ENCODE results near the gene HAGHL.

The HAGHL gene

GRCh38 chr16:715477-716199 lies 11.3 kb upstream of the HAGHL start:
- H3K4me1 ChIP-seq (ENCODE audit: control insufficient read depth in 1 of 2, insufficient read depth in 2 of 2, low read length in 2 of 2): peaks cover 27 to 38% of the 10 kb centered on the region in 2 donors
- H3K27me3 ChIP-seq (ENCODE audit: control insufficient read depth in 1 of 2, insufficient read depth in 2 of 2, low read length in 2 of 2): peaks cover 22 to 33% of the 10 kb centered on the region in 2 donors
- no peak overlapping the region for H3K9ac ChIP-seq (ENCODE audit: low read depth in 1 of 2, low read length in 2 of 2)
- H3K4me3 ChIP-seq (ENCODE audit: low read depth in 1 of 2, low read length in 2 of 2): peak overlapping the region; percentile 47 to 55
- no peak overlapping the region for H3K27ac ChIP-seq (ENCODE audit: low read depth, low read length)
- H3K36me3 ChIP-seq (ENCODE audit: control insufficient read depth in 1 of 2, insufficient read depth in 2 of 2, low read length in 2 of 2): no peaks in the 10 kb centered on the region
- H3K9me3 ChIP-seq (ENCODE audit: control insufficient read depth in 1 of 2, low read length in 2 of 2): no peaks in the 10 kb centered on the region

- Histone ChIP-seq H3K4me1 (ENCODE audit: control insufficient read depth in 1 of 2, insufficient read depth in 2 of 2, low read length in 2 of 2) (peaks cover 27 to 39% of the 10 kb centered on the region in 2 donors), H3K4me3 (ENCODE audit: low read depth in 1 of 2, low read length in 2 of 2) (peak overlapping the region in 1 of 2 donors; percentile 43), H3K9ac (ENCODE audit: low read depth in 1 of 2, low read length in 2 of 2) (no peak overlapping the region)
Observed at GRCh38 chr16:716200-716568, 10.7 kb upstream of the HAGHL start.

GRCh38 chr16:716768-717325 lies 10.1 kb upstream of the HAGHL start:
- H3K27me3 ChIP-seq (ENCODE audit: control insufficient read depth in 1 of 2, insufficient read depth in 2 of 2, low read length in 2 of 2): peaks cover 12 to 25% of the 10 kb centered on the region in 2 donors
- no peaks in the 10 kb centered on the region for H3K36me3 ChIP-seq (ENCODE audit: control insufficient read depth in 1 of 2, insufficient read depth in 2 of 2, low read length in 2 of 2)
- H3K27ac ChIP-seq (ENCODE audit: low read depth, low read length): no peak overlapping the region
- H3K9me3 ChIP-seq (ENCODE audit: control insufficient read depth in 1 of 2, low read length in 2 of 2): no peaks in the 10 kb centered on the region
- H3K9ac ChIP-seq (ENCODE audit: low read depth in 1 of 2, low read length in 2 of 2): no peak overlapping the region
- no peak overlapping the region for H3K4me3 ChIP-seq (ENCODE audit: low read depth in 1 of 2, low read length in 2 of 2)
- peaks cover 27 to 42% of the 10 kb centered on the region in 2 donors for H3K4me1 ChIP-seq (ENCODE audit: control insufficient read depth in 1 of 2, insufficient read depth in 2 of 2, low read length in 2 of 2)

More at GRCh38 chr16:716200-716568, 10.7 kb upstream of the HAGHL start:
- Histone ChIP-seq H3K27me3 (ENCODE audit: control insufficient read depth in 1 of 2, insufficient read depth in 2 of 2, low read length in 2 of 2) (peaks cover 17 to 27% of the 10 kb centered on the region in 2 donors), H3K36me3 (ENCODE audit: control insufficient read depth in 1 of 2, insufficient read depth in 2 of 2, low read length in 2 of 2) (no peaks in the 10 kb centered on the region), H3K9me3 (ENCODE audit: control insufficient read depth in 1 of 2, low read length in 2 of 2) (no peaks in the 10 kb centered on the region), H3K27ac (ENCODE audit: low read depth, low read length) (no peak overlapping the region)

GRCh38 chr16:717450-718245 lies 9.3 kb upstream of the HAGHL start:
- Histone ChIP-seq H3K9ac (ENCODE audit: low read depth in 1 of 2, low read length in 2 of 2) (no peak overlapping the region), H3K27me3 (ENCODE audit: control insufficient read depth in 1 of 2, insufficient read depth in 2 of 2, low read length in 2 of 2) (peaks cover 12 to 25% of the 10 kb centered on the region in 2 donors), H3K4me1 (ENCODE audit: control insufficient read depth in 1 of 2, insufficient read depth in 2 of 2, low read length in 2 of 2) (peaks cover 27 to 45% of the 10 kb centered on the region in 2 donors), H3K27ac (ENCODE audit: low read depth, low read length) (no peak overlapping the region), H3K4me3 (ENCODE audit: low read depth in 1 of 2, low read length in 2 of 2) (no peak overlapping the region), H3K9me3 (ENCODE audit: control insufficient read depth in 1 of 2, low read length in 2 of 2) (no peaks in the 10 kb centered on the region), H3K36me3 (ENCODE audit: control insufficient read depth in 1 of 2, insufficient read depth in 2 of 2, low read length in 2 of 2) (no peaks in the 10 kb centered on the region)

GRCh38 chr16:718389-718788 lies 8.5 kb upstream of the HAGHL start:
- Histone ChIP-seq H3K9me3 (ENCODE audit: control insufficient read depth in 1 of 2, low read length in 2 of 2) (no peaks in the 10 kb centered on the region), H3K27ac (ENCODE audit: low read depth, low read length) (no peak overlapping the region), H3K27me3 (ENCODE audit: control insufficient read depth in 1 of 2, insufficient read depth in 2 of 2, low read length in 2 of 2) (peaks cover 12 to 25% of the 10 kb centered on the region in 2 donors), H3K9ac (ENCODE audit: low read depth in 1 of 2, low read length in 2 of 2) (no peak overlapping the region), H3K4me3 (ENCODE audit: low read depth in 1 of 2, low read length in 2 of 2) (no peak overlapping the region), H3K36me3 (ENCODE audit: control insufficient read depth in 1 of 2, insufficient read depth in 2 of 2, low read length in 2 of 2) (no peaks in the 10 kb centered on the region), H3K4me1 (ENCODE audit: control insufficient read depth in 1 of 2, insufficient read depth in 2 of 2, low read length in 2 of 2) (peaks cover 27 to 45% of the 10 kb centered on the region in 2 donors)

GRCh38 chr16:718922-719321 lies 8.0 kb upstream of the HAGHL start:
- H3K4me1 ChIP-seq (ENCODE audit: control insufficient read depth in 1 of 2, insufficient read depth in 2 of 2, low read length in 2 of 2): peaks cover 27 to 45% of the 10 kb centered on the region in 2 donors
- H3K9me3 ChIP-seq (ENCODE audit: control insufficient read depth in 1 of 2, low read length in 2 of 2): no peaks in the 10 kb centered on the region
- H3K27me3 ChIP-seq (ENCODE audit: control insufficient read depth in 1 of 2, insufficient read depth in 2 of 2, low read length in 2 of 2): peaks cover 12 to 24% of the 10 kb centered on the region in 2 donors
- peak overlapping the region; percentile 7 to 25 for H3K4me3 ChIP-seq (ENCODE audit: low read depth in 1 of 2, low read length in 2 of 2)
- H3K36me3 ChIP-seq (ENCODE audit: control insufficient read depth in 1 of 2, insufficient read depth in 2 of 2, low read length in 2 of 2): no peaks in the 10 kb centered on the region
- no peak overlapping the region for H3K27ac ChIP-seq (ENCODE audit: low read depth, low read length)
- H3K9ac ChIP-seq (ENCODE audit: low read depth in 1 of 2, low read length in 2 of 2): no peak overlapping the region

- Histone ChIP-seq H3K27me3 (ENCODE audit: control insufficient read depth in 1 of 2, insufficient read depth in 2 of 2, low read length in 2 of 2) (peaks cover 12 to 22% of the 10 kb centered on the region in 2 donors), H3K9ac (ENCODE audit: low read depth in 1 of 2, low read length in 2 of 2) (peak overlapping the region; percentile 63 to 77), H3K27ac (ENCODE audit: low read depth, low read length) (no peak overlapping the region), H3K36me3 (ENCODE audit: control insufficient read depth in 1 of 2, insufficient read depth in 2 of 2, low read length in 2 of 2) (no peaks in the 10 kb centered on the region), H3K4me3 (ENCODE audit: low read depth in 1 of 2, low read length in 2 of 2) (peak overlapping the region; percentile 76 to 77), H3K9me3 (ENCODE audit: control insufficient read depth in 1 of 2, low read length in 2 of 2) (no peaks in the 10 kb centered on the region), H3K4me1 (ENCODE audit: control insufficient read depth in 1 of 2, insufficient read depth in 2 of 2, low read length in 2 of 2) (peaks cover 27 to 41% of the 10 kb centered on the region in 2 donors)
Observed at GRCh38 chr16:719815-720446, 7.0 kb upstream of the HAGHL start.

GRCh38 chr16:720447-720989 lies 6.4 kb upstream of the HAGHL start:
- peak overlapping the region; percentile 63 to 77 for H3K9ac ChIP-seq (ENCODE audit: low read depth in 1 of 2, low read length in 2 of 2)
- no peaks in the 10 kb centered on the region for H3K36me3 ChIP-seq (ENCODE audit: control insufficient read depth in 1 of 2, insufficient read depth in 2 of 2, low read length in 2 of 2)
- H3K4me1 ChIP-seq (ENCODE audit: control insufficient read depth in 1 of 2, insufficient read depth in 2 of 2, low read length in 2 of 2): peaks cover 27 to 41% of the 10 kb centered on the region in 2 donors
- H3K27ac ChIP-seq (ENCODE audit: low read depth, low read length): peak overlapping the region; percentile 75
- no peaks in the 10 kb centered on the region for H3K9me3 ChIP-seq (ENCODE audit: control insufficient read depth in 1 of 2, low read length in 2 of 2)
- H3K27me3 ChIP-seq (ENCODE audit: control insufficient read depth in 1 of 2, insufficient read depth in 2 of 2, low read length in 2 of 2): peaks cover 15 to 28% of the 10 kb centered on the region in 2 donors
- H3K4me3 ChIP-seq (ENCODE audit: low read depth in 1 of 2, low read length in 2 of 2): peak overlapping the region; percentile 76 to 77

GRCh38 chr16:720990-721764 lies 5.7 kb upstream of the HAGHL start, which contains the start of gene ANTKMT:
Gene ANTKMT (plus strand): TSS chr16:721146. CDS start chr16:721275, 129 bp downstream.
- H3K36me3 ChIP-seq (ENCODE audit: control insufficient read depth in 1 of 2, insufficient read depth in 2 of 2, low read length in 2 of 2): no peaks in the 10 kb centered on the region
- H3K4me3 ChIP-seq (ENCODE audit: low read depth in 1 of 2, low read length in 2 of 2): peak within 1 kb of the TSS; percentile 76 to 77
- peaks cover 18 to 30% of the 10 kb centered on the region in 2 donors for H3K27me3 ChIP-seq (ENCODE audit: control insufficient read depth in 1 of 2, insufficient read depth in 2 of 2, low read length in 2 of 2)
- H3K9ac ChIP-seq (ENCODE audit: low read depth in 1 of 2, low read length in 2 of 2): peak within 1 kb of the TSS; percentile 63 to 77
- H3K9me3 ChIP-seq (ENCODE audit: control insufficient read depth in 1 of 2, low read length in 2 of 2): no peaks in the 10 kb centered on the region
- H3K27ac ChIP-seq (ENCODE audit: low read depth, low read length): peak within 1 kb of the TSS; percentile 75
- H3K4me1 ChIP-seq (ENCODE audit: control insufficient read depth in 1 of 2, insufficient read depth in 2 of 2, low read length in 2 of 2): peaks cover 24 to 39% of the 10 kb centered on the region in 2 donors

All from duodenal mucosa (tissue), 2 donors.